Neural cell (in vitro differentiated cells): ENCODE results near the gene KDM4C. TPM values are rescaled to one million over a fixed set of nuclear protein-coding genes. Genes with fewer than 3 reads are reported as not detected.

Experiments
- H2AFZ ChIP-seq: fragments of 200-600, 300-800 bp; sonication (generic), shearing (Covaris generic); 2 replicates; pipeline ENCODE4 v1.6.0; 2014; ENCODE audit warnings: low read depth, mild to moderate bottlenecking, antibody characterized with exemption, low read length, moderate library complexity
- H3F3A ChIP-seq: fragments of 200-600 bp; shearing (Covaris generic); 2 replicates; pipeline ENCODE4 v1.6.1; 2016; ENCODE audit warnings: mild to moderate bottlenecking, moderate library complexity, mixed read lengths, antibody characterized with exemption, low read length; ENCODE audit not compliant: insufficient read depth, poor library complexity, severe bottlenecking
- H3K27ac ChIP-seq: fragments of 200-600, 300-800 bp; sonication (generic), shearing (Covaris generic); 2 replicates; pipeline ENCODE4 v1.5.1; 2014; ENCODE audit warnings: mild to moderate bottlenecking, low read length, moderate library complexity
- H3K27me3 ChIP-seq: fragments of 300-800, 200-600 bp; sonication (generic), shearing (Covaris generic); 2 replicates; pipeline ENCODE4 v1.6.0; 2014; ENCODE audit warnings: mild to moderate bottlenecking, low read depth, low read length, moderate library complexity; ENCODE audit not compliant: insufficient read depth
- H3K36me3 ChIP-seq: fragments of 300-800, 200-600 bp; sonication (generic), shearing (Covaris generic); 2 replicates; pipeline ENCODE4 v1.5.1; 2014; ENCODE audit warnings: mild to moderate bottlenecking, antibody characterized with exemption, low read length, moderate library complexity; ENCODE audit not compliant: insufficient read depth
- H3K4me2 ChIP-seq: fragments of 300-800, 200-600 bp; sonication (generic), shearing (Covaris generic); 2 replicates; pipeline ENCODE4 v1.6.0; 2014; ENCODE audit warnings: mild to moderate bottlenecking, low read length
- H3K4me3 ChIP-seq: fragments of 300-800, 200-600 bp; sonication (generic), shearing (Covaris generic); 2 replicates; pipeline ENCODE4 v1.5.1; 2014; ENCODE audit warnings: mild to moderate bottlenecking, low read length, moderate library complexity
- H3K79me2 ChIP-seq: fragments of 200-600 bp; shearing (Covaris generic); replicated peaks from 2 replicates; pipeline ENCODE4 v1.6.0; 2014; ENCODE audit warnings: mild to moderate bottlenecking, low read length, moderate library complexity; ENCODE audit not compliant: insufficient read depth
- H3K9ac ChIP-seq: fragments of 300-800, 200-600 bp; sonication (generic), shearing (Covaris generic); 2 replicates; pipeline ENCODE4 v1.6.1; 2016; ENCODE audit warnings: mild to moderate bottlenecking, low read length, mixed read lengths
- H3K9me2 ChIP-seq: fragments of 200-600 bp; shearing (Covaris generic); 2 replicates; pipeline ENCODE4 v1.6.1; 2016; ENCODE audit warnings: mild to moderate bottlenecking, low read length, mixed read lengths; ENCODE audit not compliant: insufficient read depth
- H3K9me3 ChIP-seq: fragments of 200-600, 300-800 bp; sonication (generic), shearing (Covaris generic); 2 replicates; pipeline ENCODE4 v1.6.1; 2016; ENCODE audit warnings: mild to moderate bottlenecking, mixed run types, low read length, moderate library complexity, mixed read lengths
- H4K20me1 ChIP-seq: fragments of 200-600 bp; shearing (Covaris generic); 2 replicates; pipeline ENCODE4 v1.6.1; 2016; ENCODE audit warnings: mild to moderate bottlenecking, mixed run types; ENCODE audit not compliant: insufficient read depth
- EP300 ChIP-seq: fragments of 450-650 bp; conservative IDR thresholded peaks from 2 replicates; pipeline ENCODE4 v1.6.1; 2014; ENCODE audit warnings: antibody characterized with exemption, mild to moderate bottlenecking, moderate library complexity; ENCODE audit not compliant: poor library complexity, severe bottlenecking
- EZH2 ChIP-seq: fragments of 200-600, 300-800 bp; shearing (Covaris generic), sonication (generic); IDR thresholded peaks from 2 replicates; pipeline ENCODE4 v1.6.1; 2014; ENCODE audit warnings: antibody characterized with exemption, low read length, borderline replicate concordance, mild to moderate bottlenecking; ENCODE audit not compliant: insufficient read depth, poor library complexity, severe bottlenecking
- MXI1 ChIP-seq: fragments of 450-650 bp; conservative IDR thresholded peaks from 2 replicates; pipeline ENCODE4 v1.6.1; 2014; ENCODE audit warnings: antibody characterized with exemption, mild to moderate bottlenecking; ENCODE audit not compliant: poor library complexity, severe bottlenecking
- POLR2AphosphoS5 ChIP-seq: IDR thresholded peaks from 2 replicates; pipeline ENCODE4 v1.6.1; 2012
- RAD21 ChIP-seq: fragments of 450-650 bp; conservative IDR thresholded peaks from 2 replicates; pipeline ENCODE4 v1.6.1; 2014; ENCODE audit warnings: antibody characterized with exemption, mild to moderate bottlenecking, moderate library complexity
- REST ChIP-seq: IDR thresholded peaks from 2 replicates; pipeline ENCODE4 v1.6.1; 2012; ENCODE audit warnings: borderline replicate concordance
- SMC3 ChIP-seq: fragments of 450-650 bp; conservative IDR thresholded peaks from 2 replicates; pipeline ENCODE4 v1.6.1; 2014; ENCODE audit warnings: antibody characterized with exemption, mild to moderate bottlenecking, moderate library complexity; ENCODE audit not compliant: poor library complexity
- TAF1 ChIP-seq: IDR thresholded peaks from 2 replicates; pipeline ENCODE4 v1.6.1; 2012; ENCODE audit warnings: low read depth
- polyA plus RNA-seq: library from polyadenylated mRNA; depleted of rRNA; stranded (reverse); fragments of >200 nt; gene quantifications from 2 replicates; pipeline ENCODE4 v1.2.3, GENCODE V29; 2014
- TF ChIP-seq, protein P1 (sequence below): fragments of 450-650 bp; IDR thresholded peaks from 2 replicates; pipeline ENCODE4 v1.5.1; 2014; ENCODE audit warnings: antibody characterized with exemption, mild to moderate bottlenecking, moderate library complexity; ENCODE audit not compliant: poor library complexity, severe bottlenecking

Gene KDM4C
- polyA plus RNA-seq, 1 donor from 2014 or later: 21.1 TPM

GRCh38 chr9:7154003-7154619, 396.3 kb downstream of the KDM4C start:
- H3K79me2 ChIP-seq: no peaks in the 10 kb centered on the region
- H3K27ac ChIP-seq: no peak overlapping the region
- TF ChIP-seq RAD21 (no peak), EP300 (no peak), POLR2AphosphoS5 (no peak), EZH2 (no peak), SMC3 (no peak), REST (no peak), TAF1 (no peak), MXI1 (no peak)
- TF ChIP-seq, protein P1, sequence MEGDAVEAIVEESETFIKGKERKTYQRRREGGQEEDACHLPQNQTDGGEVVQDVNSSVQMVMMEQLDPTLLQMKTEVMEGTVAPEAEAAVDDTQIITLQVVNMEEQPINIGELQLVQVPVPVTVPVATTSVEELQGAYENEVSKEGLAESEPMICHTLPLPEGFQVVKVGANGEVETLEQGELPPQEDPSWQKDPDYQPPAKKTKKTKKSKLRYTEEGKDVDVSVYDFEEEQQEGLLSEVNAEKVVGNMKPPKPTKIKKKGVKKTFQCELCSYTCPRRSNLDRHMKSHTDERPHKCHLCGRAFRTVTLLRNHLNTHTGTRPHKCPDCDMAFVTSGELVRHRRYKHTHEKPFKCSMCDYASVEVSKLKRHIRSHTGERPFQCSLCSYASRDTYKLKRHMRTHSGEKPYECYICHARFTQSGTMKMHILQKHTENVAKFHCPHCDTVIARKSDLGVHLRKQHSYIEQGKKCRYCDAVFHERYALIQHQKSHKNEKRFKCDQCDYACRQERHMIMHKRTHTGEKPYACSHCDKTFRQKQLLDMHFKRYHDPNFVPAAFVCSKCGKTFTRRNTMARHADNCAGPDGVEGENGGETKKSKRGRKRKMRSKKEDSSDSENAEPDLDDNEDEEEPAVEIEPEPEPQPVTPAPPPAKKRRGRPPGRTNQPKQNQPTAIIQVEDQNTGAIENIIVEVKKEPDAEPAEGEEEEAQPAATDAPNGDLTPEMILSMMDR: no peak

DNA sequence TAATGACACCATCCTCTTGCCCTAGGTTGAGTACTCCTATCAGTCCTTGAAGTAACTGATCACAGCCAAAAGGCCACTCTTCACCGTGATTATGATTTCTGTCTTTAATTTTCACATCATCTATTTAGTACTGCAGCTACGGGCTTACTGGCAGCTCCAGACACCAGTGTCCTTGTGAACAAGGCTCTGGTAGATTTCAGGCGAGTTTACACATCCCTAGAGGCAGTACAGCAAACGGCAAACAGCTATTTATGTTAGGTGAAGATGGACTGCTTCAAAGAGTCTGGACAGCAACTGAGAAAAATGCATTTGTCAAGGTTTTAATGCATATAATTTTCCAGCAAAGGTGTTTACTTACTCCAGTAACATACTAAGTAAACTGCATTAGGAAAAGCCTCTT, 396.9 kb downstream of the KDM4C start:
- Histone ChIP-seq H3K9me2 (no peaks in the 10 kb centered on the region), H3K36me3 (no peaks in the 10 kb centered on the region), H4K20me1 (no peaks in the 10 kb centered on the region), H3K79me2 (no peaks in the 10 kb centered on the region), H3F3A (no peaks in the 10 kb centered on the region), H3K9ac (no peak overlapping the region), H3K4me2 (no peak overlapping the region), H3K4me3 (no peak overlapping the region), H3K9me3 (no peaks in the 10 kb centered on the region), H3K27me3 (no peaks in the 10 kb centered on the region), H2AFZ (no peak overlapping the region), H3K27ac (no peak overlapping the region)
- TF ChIP-seq EP300 (no peak), MXI1 (no peak)

More at GRCh38 chr9:7154003-7154619, 396.3 kb downstream of the KDM4C start:
- no peak overlapping the region for H3K4me3 ChIP-seq
- H3K36me3 ChIP-seq: no peaks in the 10 kb centered on the region
- H3F3A ChIP-seq: no peaks in the 10 kb centered on the region
- H3K27me3 ChIP-seq: no peaks in the 10 kb centered on the region
- H4K20me1 ChIP-seq: no peaks in the 10 kb centered on the region
- no peak overlapping the region for H2AFZ ChIP-seq
- H3K9ac ChIP-seq: no peak overlapping the region
- H3K9me3 ChIP-seq: no peaks in the 10 kb centered on the region
- no peaks in the 10 kb centered on the region for H3K9me2 ChIP-seq
- H3K4me2 ChIP-seq: no peak overlapping the region
